Measurements from ENCODE around the gene BOLA3.

The BOLA3 gene

GRCh38 chr2:74148457-74149246, 940 bp upstream of the BOLA3 start:
- peak overlapping the region; percentile 85 for H3K27ac ChIP-seq
- no peak for TF ChIP-seq ZFX (IDR thresholded peaks at IDR 0.05; ENCODE audit: borderline replicate concordance)
- TF ChIP-seq, protein P1, sequence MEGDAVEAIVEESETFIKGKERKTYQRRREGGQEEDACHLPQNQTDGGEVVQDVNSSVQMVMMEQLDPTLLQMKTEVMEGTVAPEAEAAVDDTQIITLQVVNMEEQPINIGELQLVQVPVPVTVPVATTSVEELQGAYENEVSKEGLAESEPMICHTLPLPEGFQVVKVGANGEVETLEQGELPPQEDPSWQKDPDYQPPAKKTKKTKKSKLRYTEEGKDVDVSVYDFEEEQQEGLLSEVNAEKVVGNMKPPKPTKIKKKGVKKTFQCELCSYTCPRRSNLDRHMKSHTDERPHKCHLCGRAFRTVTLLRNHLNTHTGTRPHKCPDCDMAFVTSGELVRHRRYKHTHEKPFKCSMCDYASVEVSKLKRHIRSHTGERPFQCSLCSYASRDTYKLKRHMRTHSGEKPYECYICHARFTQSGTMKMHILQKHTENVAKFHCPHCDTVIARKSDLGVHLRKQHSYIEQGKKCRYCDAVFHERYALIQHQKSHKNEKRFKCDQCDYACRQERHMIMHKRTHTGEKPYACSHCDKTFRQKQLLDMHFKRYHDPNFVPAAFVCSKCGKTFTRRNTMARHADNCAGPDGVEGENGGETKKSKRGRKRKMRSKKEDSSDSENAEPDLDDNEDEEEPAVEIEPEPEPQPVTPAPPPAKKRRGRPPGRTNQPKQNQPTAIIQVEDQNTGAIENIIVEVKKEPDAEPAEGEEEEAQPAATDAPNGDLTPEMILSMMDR (IDR thresholded peaks at IDR 0.05): no peak

DNA sequence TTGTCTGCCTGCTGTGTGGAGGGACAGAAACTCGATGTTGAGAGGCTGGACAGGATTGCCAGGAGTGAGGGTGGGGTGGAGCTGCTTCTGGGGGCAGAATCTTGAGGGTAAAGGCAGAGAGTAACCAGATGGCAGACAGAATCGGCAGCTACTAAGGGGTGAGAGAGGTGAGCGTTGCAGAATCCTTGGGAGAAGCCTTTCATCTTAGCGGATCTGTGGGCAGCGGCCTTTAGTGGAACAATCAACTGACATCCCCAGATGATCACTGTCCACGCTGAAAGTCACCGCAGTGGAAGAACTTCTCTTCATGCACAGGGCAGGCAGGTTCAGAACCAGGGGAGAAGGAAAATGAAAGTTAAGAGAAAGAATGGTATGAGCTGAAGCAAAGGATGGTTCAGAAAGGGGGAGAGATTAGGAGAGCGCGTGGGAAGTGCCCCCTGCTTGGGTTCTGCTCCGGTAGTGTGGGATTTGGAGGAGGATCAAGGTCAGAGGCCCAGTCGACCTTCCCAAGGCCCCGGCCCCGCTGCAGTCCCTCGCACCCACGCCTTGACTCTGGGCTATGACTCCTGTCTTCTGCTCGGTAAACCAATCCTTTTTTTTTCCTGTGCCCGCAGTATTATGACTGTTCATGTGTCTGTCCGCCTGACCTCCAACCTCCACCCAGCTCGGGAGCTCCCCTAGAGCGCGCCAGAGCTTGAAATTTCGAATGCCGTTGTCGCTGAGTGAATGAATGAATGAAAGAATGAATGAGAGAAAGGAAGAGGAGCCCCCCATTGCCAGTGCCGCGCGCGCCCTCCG, 584 bp downstream of the BOLA3 start:
- TF ChIP-seq ZFX (IDR thresholded peaks at IDR 0.05; ENCODE audit: borderline replicate concordance): no peak
- TF ChIP-seq, protein P1 (IDR thresholded peaks at IDR 0.05): no peak
- peak overlapping the region; percentile 85 for H3K27ac ChIP-seq

DNA sequence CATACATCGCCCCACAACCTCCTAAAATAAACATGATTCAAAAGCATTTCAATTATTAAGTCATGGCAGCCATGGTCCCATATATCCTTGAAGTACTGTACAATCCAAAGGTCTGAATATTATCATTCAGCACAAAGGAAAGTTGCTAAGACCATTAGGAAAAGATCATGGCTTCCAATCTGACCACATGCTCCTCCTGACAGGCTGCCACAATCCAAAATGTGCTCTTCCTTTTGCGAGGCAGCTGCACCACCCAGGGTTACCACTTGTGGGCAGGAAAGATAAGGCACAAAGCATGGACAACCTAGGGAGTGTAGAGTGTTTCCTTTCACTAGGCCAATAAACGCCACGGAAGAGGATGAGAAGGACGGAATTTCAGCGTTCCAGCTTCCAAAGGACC, 5.4 kb downstream of the BOLA3 start:
- no peak for TF ChIP-seq ZFX (IDR thresholded peaks at IDR 0.05; ENCODE audit: borderline replicate concordance)
- TF ChIP-seq, protein P1 (IDR thresholded peaks at IDR 0.05): peak; percentile 29; the same call in 1 of the 2 replicates
- no peak overlapping the region for H3K27ac ChIP-seq

DNA sequence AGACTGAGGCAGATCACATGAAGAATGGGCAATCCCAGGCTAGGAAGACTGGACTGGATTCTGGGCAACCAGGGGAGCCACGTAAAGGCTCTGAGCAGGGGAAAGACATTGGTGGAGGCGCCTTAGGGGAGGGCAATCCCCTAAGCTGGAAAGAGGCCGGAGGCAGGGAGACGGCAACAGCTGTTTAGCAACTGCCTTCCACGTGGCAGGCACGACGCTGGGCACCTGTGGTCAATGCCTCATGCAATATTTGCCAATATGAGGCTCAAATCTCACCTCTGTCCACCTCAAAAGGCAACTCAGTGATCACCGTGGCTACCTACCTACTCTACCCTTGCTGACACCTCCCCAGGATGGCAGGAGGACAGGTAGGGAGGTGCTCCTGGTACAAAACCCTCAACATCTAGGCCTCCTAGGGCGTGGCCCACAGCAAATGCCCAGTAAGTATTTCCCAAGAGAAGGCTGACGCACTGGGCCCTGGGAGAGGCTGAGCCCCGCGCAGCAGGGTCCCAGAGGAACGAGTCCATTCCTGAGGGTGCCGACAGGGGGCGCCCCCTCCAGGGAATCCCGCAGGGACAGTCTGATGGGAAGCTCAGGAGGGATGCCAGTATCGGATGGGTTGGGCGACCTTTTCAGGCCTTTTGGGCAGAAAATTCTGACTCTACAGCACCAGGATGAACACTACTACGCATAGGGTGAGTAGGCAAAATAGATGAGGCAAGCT, 8.9 kb downstream of the BOLA3 start:
- H3K27ac ChIP-seq: no peak overlapping the region

GRCh38 chr2:74137651-74138599, 9.8 kb downstream of the BOLA3 start:
- no peak overlapping the region for H3K27ac ChIP-seq
- TF ChIP-seq ZFX (IDR thresholded peaks at IDR 0.05; ENCODE audit: borderline replicate concordance): no peak
- TF ChIP-seq, protein P1 (IDR thresholded peaks at IDR 0.05): no peak

More for the DNA sequence above, 8.9 kb downstream of the BOLA3 start:
- TF ChIP-seq ZFX (IDR thresholded peaks at IDR 0.05; ENCODE audit: borderline replicate concordance): no peak
- TF ChIP-seq, protein P1 (IDR thresholded peaks at IDR 0.05): peak; percentile 76

DNA sequence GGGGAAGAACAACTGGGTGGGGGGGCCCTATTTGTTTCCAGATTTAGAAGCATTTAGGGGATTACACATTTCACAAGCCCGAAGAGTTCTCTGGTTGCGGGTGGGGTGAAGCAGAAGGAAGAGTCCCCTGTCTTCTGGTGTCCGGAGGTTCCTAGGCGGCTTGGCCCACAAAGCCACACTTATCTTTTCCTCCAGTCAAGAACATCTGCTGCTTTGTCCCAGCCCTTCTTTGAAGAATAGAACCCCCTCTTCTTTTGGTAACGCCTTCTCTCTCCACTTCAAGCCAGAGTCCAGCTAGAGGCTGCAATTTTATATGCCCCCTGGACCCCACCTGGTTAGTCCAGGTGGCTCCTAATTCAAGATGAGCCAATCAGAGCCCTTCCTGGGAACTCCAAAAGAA, 15.8 kb downstream of the BOLA3 start:
- TF ChIP-seq, protein P1 (IDR thresholded peaks at IDR 0.05): no peak
- no peak for TF ChIP-seq ZFX (IDR thresholded peaks at IDR 0.05; ENCODE audit: borderline replicate concordance)
- no peak overlapping the region for H3K27ac ChIP-seq

Measured in 22Rv1 (cell line).